HG02798 (cell line): ENCODE data around the gene PHACTR3.

ENCODE experiments used
- ATAC-seq: cut with Tn5 transposase; IDR thresholded peaks from one replicate; pipeline ENCODE4 v1.9.1; 2021; ENCODE audit warnings: mild to moderate bottlenecking; ENCODE audit not compliant: unreplicated experiment, poor library complexity

PHACTR3 gene

GRCh38 chr20:59666586-59666985 lies 62.2 kb downstream of the PHACTR3 start:
- ATAC-seq: no peak

- no peak for ATAC-seq
These were observed 62.8 kb downstream of the PHACTR3 start for GRCh38 chr20:59667131-59667530.

- no peak for ATAC-seq
These were observed 63.7 kb downstream of the PHACTR3 start for GRCh38 chr20:59667981-59668515.

- no peak for ATAC-seq
These were observed 64.8 kb downstream of the PHACTR3 start for GRCh38 chr20:59668926-59669850.

DNA sequence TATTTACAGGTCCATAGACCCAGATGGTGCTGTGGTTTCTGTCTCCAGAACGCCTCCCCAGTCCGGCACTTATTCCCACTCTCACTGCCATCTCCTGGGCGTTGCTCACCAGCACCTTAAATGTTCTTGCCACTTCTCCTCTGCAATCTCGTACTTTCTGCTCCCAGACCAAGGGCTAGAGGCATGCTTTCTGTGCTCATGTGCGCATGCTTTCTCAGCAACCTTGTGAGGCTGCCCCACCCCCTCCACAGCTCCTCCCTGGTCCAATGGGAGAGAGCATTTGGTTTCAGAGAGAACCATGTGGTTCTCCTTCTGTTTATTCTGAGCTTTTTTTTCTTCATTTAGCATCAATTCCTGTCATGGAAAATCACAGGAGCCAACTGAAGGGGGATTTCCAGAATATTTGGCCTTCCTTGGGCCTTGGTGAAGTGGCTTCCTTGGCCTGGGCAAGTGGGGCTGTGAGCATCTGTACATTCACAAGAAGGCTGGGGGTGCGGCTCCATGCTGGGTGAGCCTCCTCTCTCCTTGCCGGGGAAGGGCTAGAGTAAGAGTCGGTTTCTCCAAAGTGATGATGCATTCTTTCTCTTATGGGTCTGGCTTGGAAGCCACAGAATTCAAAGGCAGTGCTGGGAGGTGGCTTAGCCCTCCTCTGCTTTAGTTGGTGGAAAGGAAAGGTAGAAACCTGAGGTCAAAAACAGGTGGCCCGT lies 66.6 kb downstream of the PHACTR3 start:
- ATAC-seq: no peak

GRCh38 chr20:59671661-59672471 lies 67.5 kb downstream of the PHACTR3 start:
- no peak for ATAC-seq

- no peak for ATAC-seq
These were observed 68.2 kb downstream of the PHACTR3 start for GRCh38 chr20:59672576-59672975.

DNA sequence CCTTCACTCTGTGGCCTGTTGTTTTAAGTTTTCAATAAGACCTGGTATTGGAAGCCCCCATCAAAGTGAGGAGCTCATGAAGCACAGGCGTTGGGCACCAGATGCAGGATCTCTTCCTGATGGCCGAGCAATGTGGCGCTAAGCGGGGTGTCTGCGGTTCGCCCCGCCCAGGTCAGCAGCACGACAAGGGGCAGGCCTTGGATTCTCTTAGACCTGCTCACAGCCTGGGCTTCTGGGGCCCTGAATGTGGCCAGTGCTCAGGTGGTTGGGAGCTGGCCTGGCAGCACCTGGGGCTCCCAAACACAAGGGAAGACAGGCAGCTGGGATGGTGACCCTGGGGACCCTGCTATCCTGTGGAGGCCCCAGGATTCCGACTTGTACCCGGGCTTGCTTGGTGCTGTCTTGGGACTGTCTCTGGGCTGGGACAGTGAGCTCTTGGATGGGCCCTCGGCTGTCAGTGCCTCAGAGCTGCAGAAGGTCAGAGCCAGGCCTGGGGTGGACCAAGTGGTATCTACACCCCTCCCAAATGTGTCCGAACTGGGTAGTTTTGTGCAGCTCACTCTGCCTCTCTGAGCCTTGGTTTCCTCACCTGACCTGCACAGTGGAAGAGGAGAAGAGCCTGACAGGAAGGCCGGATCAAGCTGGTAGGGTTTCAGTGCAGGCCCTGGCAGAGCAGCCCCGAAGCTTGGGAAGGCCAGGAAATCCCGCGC lies 69.1 kb downstream of the PHACTR3 start:
- no peak for ATAC-seq

DNA sequence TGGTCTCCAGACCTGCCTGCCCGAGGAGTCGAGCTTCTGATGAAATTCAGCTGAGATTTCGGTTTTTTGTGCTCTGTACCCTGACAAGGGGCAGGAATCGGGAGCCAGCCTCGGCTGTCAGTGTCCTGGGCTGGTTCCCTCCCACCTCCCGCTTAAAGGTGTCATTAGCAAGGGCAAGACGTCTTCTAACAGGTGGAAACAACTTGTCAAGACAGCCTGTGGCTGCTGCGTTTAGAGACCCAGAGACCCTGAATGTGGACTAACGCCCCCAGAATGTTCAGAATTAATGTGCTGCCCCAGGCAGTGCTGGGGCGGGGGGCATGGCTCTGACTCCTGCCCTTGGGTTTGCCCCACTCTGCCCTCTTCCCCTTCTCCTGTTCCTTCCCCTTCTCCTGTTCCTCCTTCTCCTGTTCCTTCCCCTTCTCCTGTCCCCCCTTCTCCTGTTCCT lies 69.7 kb downstream of the PHACTR3 start:
- no peak for ATAC-seq

GRCh38 chr20:59676126-59676850 lies 71.9 kb downstream of the PHACTR3 start:
- no peak for ATAC-seq

- ATAC-seq: no peak
These were observed 72.5 kb downstream of the PHACTR3 start for GRCh38 chr20:59676851-59677182.

DNA sequence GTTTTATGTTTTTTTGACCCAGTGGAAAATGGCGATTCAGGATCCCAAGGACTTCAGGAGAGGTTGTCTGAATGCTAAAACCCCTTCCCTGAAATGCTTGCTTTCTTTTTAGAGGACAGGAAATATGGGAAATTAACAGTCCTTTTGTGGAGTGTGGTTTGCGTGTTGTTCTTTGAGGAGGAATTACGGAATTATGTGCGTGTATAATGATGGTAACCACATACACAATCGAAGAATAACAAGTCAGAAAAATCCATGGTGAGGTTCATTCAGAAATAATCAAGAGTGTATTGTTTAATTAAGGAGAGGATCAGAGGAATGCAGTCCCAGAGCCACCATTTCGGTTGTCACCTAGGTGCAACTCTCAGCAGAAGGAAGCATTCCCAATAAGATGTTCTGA lies 73.2 kb downstream of the PHACTR3 start:
- ATAC-seq: no peak

GRCh38 chr20:59678288-59678687 lies 73.9 kb downstream of the PHACTR3 start:
- no peak for ATAC-seq

GRCh38 chr20:59678951-59679350 lies 74.6 kb downstream of the PHACTR3 start:
- no peak for ATAC-seq

GRCh38 chr20:59680148-59680650 lies 75.9 kb downstream of the PHACTR3 start:
- no peak for ATAC-seq

GRCh38 chr20:59680852-59681251 lies 76.5 kb downstream of the PHACTR3 start:
- ATAC-seq: no peak

GRCh38 chr20:59682603-59683002 lies 78.3 kb downstream of the PHACTR3 start:
- no peak for ATAC-seq

- no peak for ATAC-seq
These were observed 78.8 kb downstream of the PHACTR3 start for GRCh38 chr20:59683181-59683580.

DNA sequence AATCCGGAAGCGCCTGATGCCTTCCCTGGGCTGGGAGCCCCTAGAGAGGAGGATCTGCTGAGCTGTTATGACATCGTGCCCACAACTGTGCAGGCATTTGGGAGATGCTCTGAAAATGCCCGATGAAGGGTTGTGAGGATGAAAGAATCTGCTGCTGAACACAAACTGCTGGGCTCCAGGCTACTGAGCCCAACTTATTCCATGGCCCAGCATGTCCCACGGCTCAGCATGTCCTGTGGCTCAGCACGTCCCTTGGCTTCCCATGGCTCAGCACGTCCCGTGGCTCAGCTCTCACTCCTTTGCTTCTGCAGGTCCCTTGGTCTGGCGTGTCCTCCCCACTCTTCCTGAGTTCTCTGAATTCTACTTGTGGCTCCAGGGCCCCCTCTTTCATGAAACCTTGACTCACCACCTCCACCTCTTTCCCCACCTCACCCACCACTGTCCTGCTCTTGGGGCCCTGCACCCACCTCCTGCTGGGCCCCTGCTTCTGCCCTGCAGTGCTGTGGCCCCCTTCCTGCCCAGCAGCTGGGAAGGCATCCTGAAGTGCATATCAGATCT lies 80.4 kb downstream of the PHACTR3 start:
- ATAC-seq: no peak
